OCI-M2 (cell line): ENCODE data around the gene TMCC1.

ENCODE experiments used
- DNase-seq: peaks from one replicate; lab custom pipeline; 2025; ENCODE audit not compliant: unreplicated experiment; lab: John Stamatoyannopoulos, UW

TMCC1 gene

DNA sequence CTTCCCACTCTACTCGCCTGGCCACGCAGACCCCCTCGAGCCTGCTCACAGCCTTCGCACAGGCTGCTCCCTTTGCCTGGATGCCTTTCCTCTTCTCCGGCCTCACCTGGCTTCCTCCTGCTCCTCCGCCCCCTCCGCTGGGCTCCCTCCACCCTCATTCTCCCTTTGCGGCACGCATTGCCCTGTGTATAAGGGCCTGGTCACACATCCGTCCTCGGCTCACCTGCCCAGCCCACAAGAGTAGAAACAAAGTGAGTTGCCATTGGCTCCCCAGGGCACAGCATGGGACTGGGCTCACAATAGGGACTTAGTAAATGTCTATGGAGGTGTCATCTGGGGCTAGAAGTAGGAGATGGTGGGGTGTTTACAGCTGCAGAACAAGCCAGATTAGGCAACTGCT lies 291.2 kb downstream of the TMCC1 start:
- no peak for DNase-seq

GRCh38 chr3:129601713-129602112 lies 291.8 kb downstream of the TMCC1 start:
- DNase-seq, result no peak

GRCh38 chr3:129600348-129600747 lies 293.2 kb downstream of the TMCC1 start:
- no peak for DNase-seq

- no peak for DNase-seq
Measured at GRCh38 chr3:129599607-129600006, 293.9 kb downstream of the TMCC1 start.

- no peak for DNase-seq
Measured at GRCh38 chr3:129599073-129599472, 294.4 kb downstream of the TMCC1 start.

GRCh38 chr3:129598484-129598883 lies 295.0 kb downstream of the TMCC1 start:
- no peak for DNase-seq

GRCh38 chr3:129598000-129598381 lies 295.5 kb downstream of the TMCC1 start:
- no peak for DNase-seq
